WTC11 (cell line): ENCODE data around the gene ZNF43.
"Not testable (repeated sequence)": the region's sequence is repeated elsewhere in the genome, so short reads cannot be mapped to it uniquely, and the experiment has no call there.

Source experiments
- ATF1 ChIP-seq: sonication (generic); formaldehyde crosslinking; IDR thresholded peaks from 2 replicates; pipeline ENCODE4 v1.8.1; 2023; ENCODE audit warnings: mild to moderate bottlenecking, moderate library complexity, missing genetic modification reagents
- CREM ChIP-seq: sonication (generic); formaldehyde crosslinking; IDR thresholded peaks from 2 replicates; pipeline ENCODE4 v1.8.1; 2022; ENCODE audit warnings: mild to moderate bottlenecking, missing genetic modification reagents, moderate library complexity
- FOXJ3 ChIP-seq: sonication (generic); formaldehyde crosslinking; IDR thresholded peaks from 2 replicates; pipeline ENCODE4 v1.9.0; 2021; ENCODE audit warnings: missing genetic modification reagents, mild to moderate bottlenecking, borderline replicate concordance
- GTF2I ChIP-seq: fragments of 250-450 bp; sonication (Bioruptor Pico); conservative IDR thresholded peaks from 2 replicates; pipeline ENCODE4 v1.4.0; 2021; ENCODE audit warnings: mild to moderate bottlenecking
- NR2C2 ChIP-seq: sonication (generic); formaldehyde crosslinking; IDR thresholded peaks from 2 replicates; pipeline ENCODE4 v1.8.0; 2022; ENCODE audit warnings: mild to moderate bottlenecking, missing genetic modification reagents
- PRRX2 ChIP-seq: fragments of 250-450 bp; sonication (Bioruptor Pico); IDR thresholded peaks from 2 replicates; pipeline ENCODE4 v1.8.0; 2021; ENCODE audit warnings: mild to moderate bottlenecking
- SMAD4 ChIP-seq: sonication (generic); formaldehyde crosslinking; IDR thresholded peaks from 2 replicates; pipeline ENCODE4 v1.8.0; 2022; ENCODE audit warnings: mild to moderate bottlenecking, missing genetic modification reagents
- TP53 ChIP-seq: sonication (generic); formaldehyde crosslinking; IDR thresholded peaks from 2 replicates; pipeline ENCODE4 v1.8.1; 2023; ENCODE audit warnings: mild to moderate bottlenecking, missing genetic modification reagents
- ZBTB21 ChIP-seq: sonication (generic); formaldehyde crosslinking; IDR thresholded peaks from 2 replicates; pipeline ENCODE4 v1.8.1; 2023; ENCODE audit warnings: mild to moderate bottlenecking, missing genetic modification reagents, borderline replicate concordance
- TF ChIP-seq, protein P1 (sequence below): fragments of 200-600 bp; IDR thresholded peaks from 2 replicates; pipeline ENCODE4 v1.8.0; 2022; ENCODE audit warnings: antibody characterized with exemption
- TF ChIP-seq, protein P2 (sequence below): sonication (generic); formaldehyde crosslinking; IDR thresholded peaks from 2 replicates; pipeline ENCODE4 v1.8.0; 2022; ENCODE audit warnings: mild to moderate bottlenecking, missing genetic modification reagents
- TF ChIP-seq, protein P3 (sequence below): sonication (generic); formaldehyde crosslinking; IDR thresholded peaks from 2 replicates; pipeline ENCODE4 v1.8.0; 2022; ENCODE audit warnings: mild to moderate bottlenecking, missing genetic modification reagents
- TF ChIP-seq, protein P4 (sequence below): sonication (generic); formaldehyde crosslinking; IDR thresholded peaks from 2 replicates; pipeline ENCODE4 v1.8.1; 2022; ENCODE audit warnings: low read depth, missing genetic modification reagents, borderline replicate concordance

DNA sequence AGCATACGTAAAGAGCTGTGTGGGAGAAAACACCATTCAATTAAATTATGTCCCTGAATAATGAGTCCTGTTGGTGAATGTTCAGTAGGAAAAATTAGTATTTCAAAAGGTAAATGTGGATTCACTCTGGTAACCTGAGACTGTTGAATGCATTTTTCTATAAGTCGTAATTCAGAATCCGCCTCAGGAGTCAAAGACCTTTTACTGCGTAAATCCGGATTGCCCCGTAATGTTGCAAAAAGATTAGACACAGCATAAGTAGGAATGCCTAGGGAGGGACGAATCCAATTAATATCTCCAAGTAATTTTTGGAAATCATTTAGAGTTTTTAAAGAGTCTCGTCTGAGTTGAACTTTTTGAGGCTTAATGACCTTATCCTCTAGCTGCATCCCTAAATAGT, 48.8 kb upstream of the ZNF43 start:
- TF ChIP-seq, protein P1, sequence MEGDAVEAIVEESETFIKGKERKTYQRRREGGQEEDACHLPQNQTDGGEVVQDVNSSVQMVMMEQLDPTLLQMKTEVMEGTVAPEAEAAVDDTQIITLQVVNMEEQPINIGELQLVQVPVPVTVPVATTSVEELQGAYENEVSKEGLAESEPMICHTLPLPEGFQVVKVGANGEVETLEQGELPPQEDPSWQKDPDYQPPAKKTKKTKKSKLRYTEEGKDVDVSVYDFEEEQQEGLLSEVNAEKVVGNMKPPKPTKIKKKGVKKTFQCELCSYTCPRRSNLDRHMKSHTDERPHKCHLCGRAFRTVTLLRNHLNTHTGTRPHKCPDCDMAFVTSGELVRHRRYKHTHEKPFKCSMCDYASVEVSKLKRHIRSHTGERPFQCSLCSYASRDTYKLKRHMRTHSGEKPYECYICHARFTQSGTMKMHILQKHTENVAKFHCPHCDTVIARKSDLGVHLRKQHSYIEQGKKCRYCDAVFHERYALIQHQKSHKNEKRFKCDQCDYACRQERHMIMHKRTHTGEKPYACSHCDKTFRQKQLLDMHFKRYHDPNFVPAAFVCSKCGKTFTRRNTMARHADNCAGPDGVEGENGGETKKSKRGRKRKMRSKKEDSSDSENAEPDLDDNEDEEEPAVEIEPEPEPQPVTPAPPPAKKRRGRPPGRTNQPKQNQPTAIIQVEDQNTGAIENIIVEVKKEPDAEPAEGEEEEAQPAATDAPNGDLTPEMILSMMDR = not testable (repeated sequence)
- TF ChIP-seq ATF1 (CRISPR knock-in tag); FOXJ3 (CRISPR knock-in tag); ZBTB21 (CRISPR knock-in tag); SMAD4; TP53 (CRISPR knock-in tag); GTF2I (CRISPR knock-in tag); NR2C2 (CRISPR knock-in tag); PRRX2; CREM (CRISPR knock-in tag): not testable (repeated sequence)
- TF ChIP-seq, protein P2, sequence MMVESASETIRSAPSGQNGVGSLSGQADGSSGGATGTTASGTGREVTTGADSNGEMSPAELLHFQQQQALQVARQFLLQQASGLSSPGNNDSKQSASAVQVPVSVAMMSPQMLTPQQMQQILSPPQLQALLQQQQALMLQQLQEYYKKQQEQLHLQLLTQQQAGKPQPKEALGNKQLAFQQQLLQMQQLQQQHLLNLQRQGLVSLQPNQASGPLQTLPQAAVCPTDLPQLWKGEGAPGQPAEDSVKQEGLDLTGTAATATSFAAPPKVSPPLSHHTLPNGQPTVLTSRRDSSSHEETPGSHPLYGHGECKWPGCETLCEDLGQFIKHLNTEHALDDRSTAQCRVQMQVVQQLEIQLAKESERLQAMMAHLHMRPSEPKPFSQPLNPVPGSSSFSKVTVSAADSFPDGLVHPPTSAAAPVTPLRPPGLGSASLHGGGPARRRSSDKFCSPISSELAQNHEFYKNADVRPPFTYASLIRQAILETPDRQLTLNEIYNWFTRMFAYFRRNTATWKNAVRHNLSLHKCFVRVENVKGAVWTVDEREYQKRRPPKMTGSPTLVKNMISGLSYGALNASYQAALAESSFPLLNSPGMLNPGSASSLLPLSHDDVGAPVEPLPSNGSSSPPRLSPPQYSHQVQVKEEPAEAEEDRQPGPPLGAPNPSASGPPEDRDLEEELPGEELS (CRISPR knock-in tag) = not testable (repeated sequence)
- TF ChIP-seq, protein P3, sequence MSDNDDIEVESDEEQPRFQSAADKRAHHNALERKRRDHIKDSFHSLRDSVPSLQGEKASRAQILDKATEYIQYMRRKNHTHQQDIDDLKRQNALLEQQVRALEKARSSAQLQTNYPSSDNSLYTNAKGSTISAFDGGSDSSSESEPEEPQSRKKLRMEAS (CRISPR knock-in tag) = not testable (repeated sequence)
- TF ChIP-seq, protein P4, sequence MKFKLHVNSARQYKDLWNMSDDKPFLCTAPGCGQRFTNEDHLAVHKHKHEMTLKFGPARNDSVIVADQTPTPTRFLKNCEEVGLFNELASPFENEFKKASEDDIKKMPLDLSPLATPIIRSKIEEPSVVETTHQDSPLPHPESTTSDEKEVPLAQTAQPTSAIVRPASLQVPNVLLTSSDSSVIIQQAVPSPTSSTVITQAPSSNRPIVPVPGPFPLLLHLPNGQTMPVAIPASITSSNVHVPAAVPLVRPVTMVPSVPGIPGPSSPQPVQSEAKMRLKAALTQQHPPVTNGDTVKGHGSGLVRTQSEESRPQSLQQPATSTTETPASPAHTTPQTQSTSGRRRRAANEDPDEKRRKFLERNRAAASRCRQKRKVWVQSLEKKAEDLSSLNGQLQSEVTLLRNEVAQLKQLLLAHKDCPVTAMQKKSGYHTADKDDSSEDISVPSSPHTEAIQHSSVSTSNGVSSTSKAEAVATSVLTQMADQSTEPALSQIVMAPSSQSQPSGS (CRISPR knock-in tag) = not testable (repeated sequence)
